Measurements from ENCODE around the gene ISM1. TPM values are rescaled to one million over a fixed set of nuclear protein-coding genes. Genes with fewer than 3 reads are reported as not detected.

ISM1 gene
- polyA plus RNA-seq, 3 donors, result not detected

DNA sequence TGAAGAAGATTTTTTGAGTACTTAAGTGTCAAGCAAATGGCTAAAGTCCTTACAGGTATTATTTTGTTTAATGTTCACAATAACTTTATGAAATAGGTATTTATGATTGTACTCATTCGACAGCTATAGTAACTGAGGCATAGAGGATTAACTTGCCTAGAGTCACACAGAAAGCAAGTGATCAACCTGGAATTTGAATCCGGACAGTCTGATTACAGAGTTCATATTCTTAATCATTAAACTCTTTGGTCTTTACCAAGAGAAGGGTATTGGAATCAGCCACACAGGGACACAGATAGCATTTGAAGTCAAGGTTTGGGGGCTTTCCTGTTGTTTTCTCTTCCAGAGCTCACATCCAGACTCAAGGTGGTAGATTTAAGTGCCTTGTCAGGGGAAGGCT is 69.7 kb downstream of the ISM1 start:
- no peak overlapping the region for H2AFZ ChIP-seq (ENCODE audit: insufficient read depth, low read depth, low read length, poor library complexity, severe bottlenecking)
- H3K4me1 Mint-ChIP-seq, result no peaks in the 10 kb centered on the region
- H3K36me3 ChIP-seq (replicated peaks in 1 of 2; ENCODE audit: control insufficient read depth in 1 of 2, insufficient read depth in 2 of 2, low read length in 2 of 2), result no peaks in the 10 kb centered on the region
- no peaks in the 10 kb centered on the region for H3K9me3 ChIP-seq (replicated peaks in 1 of 2; ENCODE audit: control insufficient read depth in 1 of 2, insufficient read depth in 1 of 2, low read length in 2 of 2)
- WGBS (ENCODE audit: insufficient coverage), result no CpG with 5 or more reads among the region's 2 CpGs
- no peak overlapping the region for H3K4me3 Mint-ChIP-seq
- no peak for DNase-seq
- TF ChIP-seq, protein P1, sequence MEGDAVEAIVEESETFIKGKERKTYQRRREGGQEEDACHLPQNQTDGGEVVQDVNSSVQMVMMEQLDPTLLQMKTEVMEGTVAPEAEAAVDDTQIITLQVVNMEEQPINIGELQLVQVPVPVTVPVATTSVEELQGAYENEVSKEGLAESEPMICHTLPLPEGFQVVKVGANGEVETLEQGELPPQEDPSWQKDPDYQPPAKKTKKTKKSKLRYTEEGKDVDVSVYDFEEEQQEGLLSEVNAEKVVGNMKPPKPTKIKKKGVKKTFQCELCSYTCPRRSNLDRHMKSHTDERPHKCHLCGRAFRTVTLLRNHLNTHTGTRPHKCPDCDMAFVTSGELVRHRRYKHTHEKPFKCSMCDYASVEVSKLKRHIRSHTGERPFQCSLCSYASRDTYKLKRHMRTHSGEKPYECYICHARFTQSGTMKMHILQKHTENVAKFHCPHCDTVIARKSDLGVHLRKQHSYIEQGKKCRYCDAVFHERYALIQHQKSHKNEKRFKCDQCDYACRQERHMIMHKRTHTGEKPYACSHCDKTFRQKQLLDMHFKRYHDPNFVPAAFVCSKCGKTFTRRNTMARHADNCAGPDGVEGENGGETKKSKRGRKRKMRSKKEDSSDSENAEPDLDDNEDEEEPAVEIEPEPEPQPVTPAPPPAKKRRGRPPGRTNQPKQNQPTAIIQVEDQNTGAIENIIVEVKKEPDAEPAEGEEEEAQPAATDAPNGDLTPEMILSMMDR (IDR thresholded peaks at IDR 0.05), result no peak
- H4K20me1 ChIP-seq (ENCODE audit: insufficient read depth, low read length), result no peaks in the 10 kb centered on the region
- H3K4me2 ChIP-seq (replicated peaks; ENCODE audit: extremely low read depth, low read length, poor library complexity, severe bottlenecking), result no peak overlapping the region
- no peaks in the 10 kb centered on the region for H3K27me3 ChIP-seq (ENCODE audit: control insufficient read depth in 2 of 2, insufficient read depth in 2 of 2, low read length in 2 of 2)
- H3K27me3 Mint-ChIP-seq (ENCODE audit: low read depth in 3 of 3), result peaks cover 0 to 4% (median 2%) of the 10 kb centered on the region in 3 donors
- H3K36me3 Mint-ChIP-seq, result no peaks in the 10 kb centered on the region
- H3K27ac Mint-ChIP-seq, result no peak overlapping the region
- no peak overlapping the region for H3K27ac ChIP-seq (ENCODE audit: low read depth in 1 of 2, low read length in 2 of 2)
- H3K4me1 ChIP-seq (ENCODE audit: control insufficient read depth in 1 of 2, insufficient read depth in 2 of 2, low read length in 2 of 2), result no peaks in the 10 kb centered on the region
- no peak overlapping the region for H3K9ac ChIP-seq (ENCODE audit: insufficient read depth, low read length, poor library complexity, severe bottlenecking)
- no peaks in the 10 kb centered on the region for H3K79me2 ChIP-seq (ENCODE audit: insufficient read depth, low read length)
- H3K4me3 ChIP-seq (replicated peaks in 1 of 3; ENCODE audit: low read depth in 2 of 3, low read length in 3 of 3), result no peak overlapping the region
- intact Hi-C loops (cut with micrococcal nuclease), result no loop called here
- H3K9me3 Mint-ChIP-seq, result peaks cover 0 to 1% (median 0%) of the 10 kb centered on the region in 7 donors

DNA sequence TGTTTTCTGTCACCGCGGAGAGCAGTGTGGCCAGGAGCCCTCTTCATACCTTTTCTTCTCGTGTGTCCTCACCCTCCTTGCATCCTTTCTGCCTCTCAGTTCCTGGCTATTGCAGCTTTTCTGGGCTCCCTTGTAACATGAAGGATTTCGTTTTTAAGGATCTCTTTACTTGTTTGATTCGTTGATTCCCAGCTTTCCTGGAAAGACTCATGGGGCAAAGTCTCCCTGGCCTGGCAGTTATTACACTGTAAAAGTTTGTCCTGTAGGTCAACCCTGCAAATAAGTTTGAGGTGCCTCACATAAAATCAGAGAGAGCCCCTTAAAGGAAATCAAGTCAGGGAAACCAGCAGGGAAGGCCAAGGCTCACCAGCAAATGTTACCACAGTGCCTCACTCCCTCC is 70.1 kb downstream of the ISM1 start:
- H3K9ac ChIP-seq (ENCODE audit: insufficient read depth, low read length, poor library complexity, severe bottlenecking), result no peak overlapping the region

More for the DNA sequence above, 70.1 kb downstream of the ISM1 start:
- TF ChIP-seq, protein P1 (IDR thresholded peaks at IDR 0.05), result no peak
- 85% methylated on average over 5 of the region's 5 CpGs for WGBS (ENCODE audit: insufficient coverage)
- no peaks in the 10 kb centered on the region for H3K36me3 ChIP-seq (replicated peaks in 1 of 2; ENCODE audit: control insufficient read depth in 1 of 2, insufficient read depth in 2 of 2, low read length in 2 of 2)
- no peak overlapping the region for H3K4me2 ChIP-seq (replicated peaks; ENCODE audit: extremely low read depth, low read length, poor library complexity, severe bottlenecking)
- Mint-ChIP-seq H3K36me3 (no peaks in the 10 kb centered on the region), H3K9me3 (peaks cover 0 to 1% (median 0%) of the 10 kb centered on the region in 7 donors), H3K27ac (no peak overlapping the region), H3K27me3 (ENCODE audit: low read depth in 3 of 3) (peaks cover 0 to 4% (median 2%) of the 10 kb centered on the region in 3 donors), H3K4me1 (no peaks in the 10 kb centered on the region), H3K4me3 (no peak overlapping the region)
- no peak overlapping the region for H3K27ac ChIP-seq (ENCODE audit: low read depth in 1 of 2, low read length in 2 of 2)
- intact Hi-C loops (cut with micrococcal nuclease), result no loop called here
- H2AFZ ChIP-seq (ENCODE audit: insufficient read depth, low read depth, low read length, poor library complexity, severe bottlenecking), result no peak overlapping the region
- no peaks in the 10 kb centered on the region for H3K4me1 ChIP-seq (ENCODE audit: control insufficient read depth in 1 of 2, insufficient read depth in 2 of 2, low read length in 2 of 2)
- no peak for DNase-seq
- H3K4me3 ChIP-seq (replicated peaks in 1 of 3; ENCODE audit: low read depth in 2 of 3, low read length in 3 of 3), result no peak overlapping the region
- H3K27me3 ChIP-seq (ENCODE audit: control insufficient read depth in 2 of 2, insufficient read depth in 2 of 2, low read length in 2 of 2), result no peaks in the 10 kb centered on the region
- no peaks in the 10 kb centered on the region for H3K9me3 ChIP-seq (replicated peaks in 1 of 2; ENCODE audit: control insufficient read depth in 1 of 2, insufficient read depth in 1 of 2, low read length in 2 of 2)
- no peaks in the 10 kb centered on the region for H4K20me1 ChIP-seq (ENCODE audit: insufficient read depth, low read length)
- no peaks in the 10 kb centered on the region for H3K79me2 ChIP-seq (ENCODE audit: insufficient read depth, low read length)
